Skeletal muscle tissue (tissue), 4 donors: ENCODE results near the gene TTC28. TPM values are rescaled to one million over a fixed set of nuclear protein-coding genes. Genes with fewer than 3 reads are reported as not detected.
"Not testable (repeated sequence)": the region's sequence is repeated elsewhere in the genome, so short reads cannot be mapped to it uniquely, and the experiment has no call there.

ENCODE experiments used
- H3K27ac ChIP-seq: one replicate; pipeline ENCODE4 v1.7.0; 2013; ENCODE audit warnings: mild to moderate bottlenecking, low read depth, low read length, inconsistent platforms
- H3K27me3 ChIP-seq, 3 donors: one replicate each; pipeline ENCODE4 v1.7.0; 2013; ENCODE audit warnings: low read length in 3 of 3; ENCODE audit not compliant: control insufficient read depth in 3 of 3, insufficient read depth in 3 of 3
- H3K36me3 ChIP-seq, 3 donors: one replicate each; pipeline ENCODE4 v1.7.0; 2013; ENCODE audit warnings: low read length in 3 of 3; ENCODE audit not compliant: control insufficient read depth in 3 of 3, insufficient read depth in 3 of 3
- H3K4me1 ChIP-seq, 3 donors: one replicate each; pipeline ENCODE4 v1.7.0; 2013; ENCODE audit warnings: low read length in 3 of 3, mild to moderate bottlenecking in 3 of 3; ENCODE audit not compliant: control insufficient read depth in 3 of 3, insufficient read depth in 3 of 3
- H3K4me3 ChIP-seq, 3 donors: one replicate each; pipeline ENCODE4 v1.7.0; 2013; ENCODE audit warnings: low read length in 3 of 3
- H3K9ac ChIP-seq, 3 donors: one replicate each; pipeline ENCODE4 v1.7.0; 2013; ENCODE audit warnings: low read length in 3 of 3, mild to moderate bottlenecking in 3 of 3, moderate library complexity in 2 of 3, low read depth in 1 of 3
- H3K9me3 ChIP-seq, 3 donors: one replicate each; pipeline ENCODE4 v1.7.0; 2013; ENCODE audit warnings: low read length in 3 of 3; ENCODE audit not compliant: control insufficient read depth in 3 of 3
- total RNA-seq: library from RNA; depleted of rRNA; stranded (reverse); fragments of >200 nt; gene quantifications from one replicate; pipeline ENCODE4 v1.2.3, GENCODE V29; 2014
- donor health status: Osteomylitis.

Gene TTC28
- total RNA-seq, 1 donor from 2014 or later, result 27.1 TPM

DNA sequence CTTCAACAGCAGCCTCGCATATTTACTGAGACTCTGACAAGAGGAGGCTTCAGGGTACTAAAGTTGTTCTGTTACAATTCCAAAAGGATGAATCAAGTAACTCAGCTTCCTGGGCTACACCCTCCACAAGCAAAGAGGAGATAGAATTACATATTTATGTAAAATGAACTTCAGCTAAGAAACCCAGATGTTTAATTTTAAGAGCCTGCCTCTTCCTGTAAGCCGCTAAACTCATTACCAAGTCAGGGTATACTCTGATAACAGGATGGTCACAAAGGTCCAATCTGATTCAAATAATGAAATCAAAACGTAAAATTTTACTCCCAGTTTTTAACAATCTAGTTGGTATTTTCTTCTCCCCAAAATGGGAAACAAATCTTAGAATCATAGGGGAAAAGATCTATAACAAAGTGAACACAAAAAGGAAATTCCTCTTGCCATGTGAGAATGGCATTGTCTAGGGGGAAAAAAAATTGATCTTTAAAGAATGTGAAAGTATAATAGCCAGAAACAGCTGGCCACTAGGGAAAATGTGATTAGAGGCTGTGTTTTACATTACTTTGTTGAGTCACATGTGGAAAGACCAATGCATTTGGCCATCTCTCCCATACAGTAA lies 31.0 kb upstream of the TTC28 start:
- Histone ChIP-seq H3K27me3 (no peaks in the 10 kb centered on the region), H3K9ac (no peak overlapping the region), H3K36me3 (no peaks in the 10 kb centered on the region), H3K9me3 (no peaks in the 10 kb centered on the region), H3K4me1 (peaks cover 2 to 11% (median 5%) of the 10 kb centered on the region in 3 donors), H3K27ac (peak overlapping the region; percentile 55), H3K4me3 (no peak overlapping the region)

DNA sequence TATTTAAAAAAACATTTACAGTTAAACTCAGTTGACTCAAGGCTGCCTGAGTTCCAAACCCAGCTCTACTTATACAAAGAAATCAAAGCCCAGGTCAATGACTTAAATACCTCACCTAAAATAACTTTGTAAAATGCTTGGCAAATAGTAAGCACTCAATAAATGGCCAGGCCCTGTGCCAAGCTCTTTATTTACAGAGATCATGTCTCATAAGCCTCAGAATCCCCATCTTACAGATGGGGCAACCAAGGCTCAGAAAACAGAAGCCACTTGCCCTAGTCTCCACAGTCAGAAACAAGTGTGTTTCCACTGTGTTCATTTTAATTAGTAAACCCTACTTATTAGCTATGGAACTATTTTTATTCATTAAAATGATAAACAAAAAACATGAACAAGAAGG lies 30.5 kb upstream of the TTC28 start:
- H3K36me3 ChIP-seq, result no peaks in the 10 kb centered on the region
- no peaks in the 10 kb centered on the region for H3K9me3 ChIP-seq
- H3K27ac ChIP-seq, result peak overlapping the region; percentile 55
- no peaks in the 10 kb centered on the region for H3K27me3 ChIP-seq
- H3K9ac ChIP-seq, result no peak overlapping the region
- H3K4me1 ChIP-seq, result peaks cover 2 to 11% (median 5%) of the 10 kb centered on the region in 3 donors
- H3K4me3 ChIP-seq, result no peak overlapping the region

DNA sequence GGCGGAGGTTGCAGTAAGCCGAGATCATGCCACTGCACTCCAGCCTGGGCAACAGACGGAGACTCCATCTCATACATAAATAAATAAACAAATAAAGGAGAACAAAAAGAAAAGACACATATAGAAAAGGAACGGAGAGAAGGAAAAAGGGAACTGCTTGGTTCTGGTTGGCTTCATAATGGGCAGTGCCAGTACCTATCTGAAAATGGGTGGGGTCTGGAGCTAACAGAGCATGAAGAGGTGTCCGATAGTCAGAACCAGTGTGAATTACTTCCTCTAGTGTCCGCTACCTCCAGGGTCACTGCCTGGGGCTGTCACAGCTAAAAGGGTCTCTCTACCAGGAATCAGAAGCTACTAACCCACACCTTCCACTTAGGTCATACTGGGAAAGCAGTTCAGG lies 27.2 kb upstream of the TTC28 start:
- H3K36me3 ChIP-seq, result no peaks in the 10 kb centered on the region
- no peak overlapping the region for H3K4me3 ChIP-seq
- H3K4me1 ChIP-seq, result peaks cover 0 to 6% (median 5%) of the 10 kb centered on the region in 3 donors
- H3K9me3 ChIP-seq, result no peaks in the 10 kb centered on the region
- no peaks in the 10 kb centered on the region for H3K27me3 ChIP-seq
- no peak overlapping the region for H3K27ac ChIP-seq
- no peak overlapping the region for H3K9ac ChIP-seq

DNA sequence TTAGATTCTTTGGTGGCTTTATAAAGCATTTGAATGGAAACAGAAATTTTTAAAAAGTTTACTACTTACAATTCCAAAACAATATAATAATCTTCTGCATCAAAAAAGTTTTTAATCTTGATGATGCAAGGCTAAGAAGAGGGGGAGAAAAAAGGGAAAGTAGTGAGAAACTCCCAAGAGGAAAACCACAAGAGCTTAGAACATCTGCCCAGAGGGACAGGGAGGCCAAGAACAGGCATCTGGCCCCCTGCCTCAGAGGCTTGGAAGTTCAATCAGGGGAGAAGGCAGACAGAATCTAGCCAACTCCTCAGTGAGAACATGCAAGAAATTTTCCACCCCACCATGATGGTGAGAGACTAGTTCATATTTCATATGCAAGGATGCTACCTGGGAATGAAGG lies 23.8 kb upstream of the TTC28 start:
- no peaks in the 10 kb centered on the region for H3K27me3 ChIP-seq
- H3K9me3 ChIP-seq, result no peaks in the 10 kb centered on the region
- no peaks in the 10 kb centered on the region for H3K36me3 ChIP-seq
- H3K27ac ChIP-seq, result no peak overlapping the region
- H3K9ac ChIP-seq, result no peak overlapping the region
- H3K4me1 ChIP-seq, result no peaks in the 10 kb centered on the region
- no peak overlapping the region for H3K4me3 ChIP-seq

DNA sequence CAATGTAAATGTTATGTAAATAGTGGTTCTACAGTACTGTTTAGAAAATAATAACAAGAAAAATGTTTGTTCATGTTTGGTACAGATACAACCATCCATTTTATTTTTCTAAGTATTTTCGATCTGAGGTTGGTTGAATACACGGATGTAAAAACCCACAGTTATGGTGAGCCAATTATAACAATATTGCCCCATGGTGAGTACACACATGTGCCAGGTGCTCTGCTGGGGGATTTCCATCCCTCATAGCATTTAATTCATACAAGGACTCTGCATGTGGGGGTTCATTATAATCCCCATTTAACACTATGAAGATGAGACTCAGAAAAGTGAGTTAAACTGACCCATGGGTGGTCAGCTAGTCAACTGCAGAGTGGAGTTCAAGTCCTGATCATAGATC lies 23.3 kb upstream of the TTC28 start:
- H3K9ac ChIP-seq, result no peak overlapping the region
- H3K4me3 ChIP-seq, result no peak overlapping the region
- H3K27ac ChIP-seq, result no peak overlapping the region
- no peaks in the 10 kb centered on the region for H3K9me3 ChIP-seq
- no peaks in the 10 kb centered on the region for H3K27me3 ChIP-seq
- no peaks in the 10 kb centered on the region for H3K4me1 ChIP-seq
- H3K36me3 ChIP-seq, result no peaks in the 10 kb centered on the region

DNA sequence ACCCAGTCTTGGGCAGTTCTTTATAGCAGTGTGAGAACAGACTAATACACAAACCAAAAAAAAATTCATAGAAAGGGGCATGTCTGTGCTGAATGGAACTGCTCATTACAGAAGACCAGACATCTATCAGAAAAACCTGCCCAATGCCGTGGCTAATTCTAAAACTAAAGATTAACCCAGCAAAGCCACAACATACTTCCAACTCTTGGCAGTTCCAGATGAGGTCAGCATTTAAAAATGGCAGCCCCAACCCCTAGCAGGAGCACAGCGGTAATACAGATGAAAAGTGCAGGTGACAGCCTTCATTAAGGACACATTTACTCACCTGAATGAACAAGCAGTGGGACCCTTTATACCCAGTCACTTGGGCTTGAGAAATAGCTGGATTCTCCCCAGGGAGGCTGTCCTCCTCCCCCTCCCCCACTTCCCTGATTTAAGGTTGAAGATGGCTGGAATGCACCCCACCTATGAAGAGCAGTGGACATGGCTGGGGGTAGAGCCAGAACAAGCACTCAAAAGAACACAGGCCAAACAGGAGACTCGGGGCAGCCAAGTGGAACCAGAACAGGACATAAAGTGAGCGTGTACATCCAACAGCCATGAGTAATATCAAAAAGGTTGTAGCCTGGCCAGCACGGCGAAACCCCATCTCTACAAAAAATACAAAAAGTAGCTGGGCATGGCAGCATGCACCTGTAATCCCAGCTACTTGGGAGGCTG lies 13.6 kb upstream of the TTC28 start:
- H3K36me3 ChIP-seq, H3K4me3 ChIP-seq, H3K27ac ChIP-seq, H3K9ac ChIP-seq, H3K27me3 ChIP-seq, H3K9me3 ChIP-seq, H3K4me1 ChIP-seq: not testable (repeated sequence)

DNA sequence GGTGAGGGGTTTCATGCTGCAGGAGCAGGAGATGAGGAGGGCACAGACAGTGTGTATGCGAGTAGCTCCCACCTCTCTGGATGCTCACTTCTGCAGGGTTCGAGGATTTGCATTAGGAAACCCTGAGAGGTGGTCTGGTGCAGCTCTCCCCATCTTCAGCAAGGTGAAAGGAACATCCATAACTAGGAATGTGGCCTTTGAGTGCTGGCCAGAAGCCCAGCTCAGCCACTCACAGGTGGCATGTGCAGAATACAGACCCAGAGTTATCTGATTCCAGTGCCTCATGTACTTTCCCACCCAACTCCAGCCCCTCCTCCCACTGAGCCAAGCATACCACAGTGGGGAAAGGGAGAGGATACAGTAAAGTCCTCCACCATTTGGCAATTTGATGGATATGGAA lies 10.2 kb upstream of the TTC28 start:
- not testable (repeated sequence) for H3K4me1 ChIP-seq, H3K9me3 ChIP-seq, H3K27me3 ChIP-seq, H3K36me3 ChIP-seq, H3K27ac ChIP-seq, H3K9ac ChIP-seq, H3K4me3 ChIP-seq

DNA sequence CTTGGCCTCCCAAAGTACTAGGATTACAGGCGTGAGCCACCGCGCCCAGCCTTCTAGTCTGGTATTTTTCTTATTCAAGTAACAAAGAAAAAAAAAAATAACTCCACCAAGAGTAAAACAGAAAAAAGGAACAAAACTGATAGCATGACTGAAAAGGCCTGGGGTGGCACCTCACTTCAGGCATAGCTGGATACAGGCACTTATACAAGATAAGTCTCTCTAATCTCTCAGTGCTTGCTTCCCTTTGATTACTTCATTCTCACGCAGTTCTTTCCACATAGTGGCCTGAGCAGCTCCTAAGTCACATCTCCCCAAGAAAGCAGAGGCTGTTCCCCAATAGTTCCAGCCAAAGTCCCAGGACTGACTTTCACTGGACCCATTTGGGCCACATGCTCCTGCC lies 3.3 kb upstream of the TTC28 start:
- not testable (repeated sequence) for H3K27ac ChIP-seq, H3K27me3 ChIP-seq, H3K9me3 ChIP-seq, H3K4me1 ChIP-seq, H3K4me3 ChIP-seq, H3K36me3 ChIP-seq, H3K9ac ChIP-seq

DNA sequence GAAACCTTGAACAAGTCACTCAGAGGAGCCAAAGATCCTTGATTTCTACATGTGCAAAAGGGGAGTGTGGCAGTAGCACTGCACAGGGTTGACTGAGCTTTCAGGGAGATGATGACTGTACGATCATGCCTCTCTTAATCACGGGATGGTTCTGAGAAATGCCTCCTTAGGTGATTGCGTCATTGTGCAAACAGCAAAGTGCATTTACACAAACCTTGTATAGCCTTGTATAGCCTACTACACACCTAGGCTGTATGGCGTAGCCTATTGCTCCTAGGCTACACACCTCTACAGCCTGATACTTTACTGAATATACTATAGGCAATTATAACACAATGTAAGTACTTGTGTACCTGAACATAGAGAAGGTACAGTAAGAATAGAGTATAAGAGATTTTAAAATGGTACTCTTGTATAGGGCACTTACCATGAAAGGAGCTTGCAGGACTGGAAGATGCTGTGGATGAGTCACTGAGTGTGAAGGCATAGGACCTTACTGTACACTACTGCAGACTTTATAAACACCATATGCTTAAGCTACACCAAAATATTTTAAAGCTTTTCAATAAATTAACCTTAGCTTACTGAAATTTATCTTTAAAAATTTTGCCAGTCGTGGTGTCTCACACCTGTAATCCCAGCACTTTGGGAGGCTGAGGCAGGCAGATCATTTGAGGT lies 1.3 kb upstream of the TTC28 start:
- H3K36me3 ChIP-seq, H3K27ac ChIP-seq: not testable (repeated sequence)

DNA sequence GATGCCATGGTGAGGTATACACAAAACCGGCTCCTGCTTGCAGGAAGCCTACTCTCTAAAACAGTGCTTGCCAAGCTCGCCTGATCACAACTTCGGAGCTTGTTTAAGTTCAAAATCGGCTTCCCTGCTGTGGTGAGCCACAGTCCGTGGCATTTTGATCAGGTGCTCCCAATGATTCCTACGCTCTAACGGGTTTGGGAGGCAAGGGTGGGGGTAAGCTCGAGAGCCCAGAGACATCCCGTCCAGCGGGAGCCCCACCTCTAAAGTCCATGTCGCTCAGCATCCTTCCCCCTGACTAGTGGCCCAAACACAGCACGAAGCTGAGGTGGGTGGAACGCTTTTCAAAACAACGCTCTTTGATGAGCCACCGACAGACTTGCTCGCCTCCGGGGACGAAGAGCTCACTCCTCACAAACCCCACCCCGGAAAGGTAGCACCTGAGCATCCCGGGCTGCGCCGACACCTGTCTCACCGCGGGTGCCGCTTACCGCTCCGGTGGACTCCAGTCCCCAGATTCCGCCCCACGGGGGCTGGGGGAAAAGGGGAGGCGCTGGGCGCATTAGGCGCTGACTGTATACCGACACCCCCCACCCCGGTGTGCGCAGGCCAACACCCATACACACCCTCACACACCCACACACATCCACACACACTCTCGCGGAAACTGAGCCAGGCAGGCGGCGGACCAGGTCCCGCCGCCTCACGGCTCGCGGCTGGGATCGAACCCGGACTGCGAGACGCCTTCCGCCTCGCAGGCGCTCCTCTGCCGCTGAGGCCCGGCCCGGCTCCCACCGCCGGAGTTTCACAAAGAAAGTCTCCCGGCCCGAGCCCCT lies 646 bp downstream of the TTC28 start:
- H3K9me3 ChIP-seq, H3K36me3 ChIP-seq, H3K27ac ChIP-seq, H3K4me1 ChIP-seq, H3K27me3 ChIP-seq: not testable (repeated sequence)
- Histone ChIP-seq H3K4me3 (peak overlapping the region; percentile 75 to 85 (median 79)), H3K9ac (peak overlapping the region; percentile 74 to 81 (median 81))

More for the DNA sequence above, 1.3 kb upstream of the TTC28 start:
- H3K4me1 ChIP-seq, H3K9me3 ChIP-seq, H3K4me3 ChIP-seq, H3K27me3 ChIP-seq, H3K9ac ChIP-seq: not testable (repeated sequence)
